HepG2 (cell line): ENCODE data around the gene ZNF292. TPM values are rescaled to one million over a fixed set of nuclear protein-coding genes. Genes with fewer than 3 reads are reported as not detected.

Experiments
- ATAC-seq: fragments of 200-7000 bp; cut with Tn5 transposase; 3 replicates; pipeline ENCODE4 v1.9.1; 2020; ENCODE audit warnings: mild to moderate bottlenecking, moderate library complexity
- BruUV-seq: library from RNA; stranded (reverse); fragments of 400-500 nt; replicated peaks from 2 replicates; lab custom pipeline; 2021; lab: Mats Ljungman, UMichigan
- CTCF ChIA-PET: fragments of 300-600 bp; formaldehyde crosslinking; extraction: SDS; loops from one replicate; lab custom pipeline; 2021; ENCODE audit warnings: low total read pairs, inconsistent platforms, low intra/inter-chr PET ratio; lab: Yijun Ruan, JAX
- POLR2A ChIA-PET: fragments of 350-600 bp; sonication (Branson Sonifier 250); formaldehyde crosslinking; loops from one replicate; lab custom pipeline; 2020; ENCODE audit warnings: antibody characterized with exemption, inconsistent platforms; lab: Yijun Ruan, JAX
- DNase-seq: peaks from one replicate; pipeline ENCODE4 v3.0.0-alpha.2; 2015; ENCODE audit warnings: low spot score
- FAIRE-seq: peaks from 3 replicates; lab custom pipeline; 2011; peaks lifted over from hg19 to GRCh38; lab: Jason Lieb, UNC
- H2AFZ ChIP-seq: one replicate; pipeline ENCODE4 v1.6.1; 2011; ENCODE audit warnings: low read length, inconsistent platforms
- H3K27ac ChIP-seq: fragments of 300-600 bp; 3 replicates; pipeline ENCODE4 v1.8.0; 2011; ENCODE audit warnings: mixed run types, mild to moderate bottlenecking, mixed read lengths, low read length, inconsistent platforms; ENCODE audit not compliant: insufficient read depth; ENCODE audit errors: extremely low read length
- H3K27me3 ChIP-seq, 2 experiments: fragments of 200-600 bp in 1 of 2; 2 replicates in 1 of 2; 3 replicates in 1 of 2; pipeline versions ENCODE4 v1.6.0 to v1.8.0; 2011; ENCODE audit warnings: low read length in 2 of 2, mild to moderate bottlenecking in 2 of 2, moderate library complexity in 2 of 2, inconsistent platforms in 1 of 2; ENCODE audit not compliant: insufficient read depth in 2 of 2, control insufficient read depth in 1 of 2
- H3K36me3 ChIP-seq, 2 experiments: fragments of 200-600 bp in 1 of 2; replicated peaks in 1 of 2; 2 replicates in 1 of 2; 3 replicates in 1 of 2; pipeline versions ENCODE4 v1.5.1 to v1.8.0; 2011; ENCODE audit warnings: low read length in 2 of 2, inconsistent platforms in 1 of 2; ENCODE audit not compliant: insufficient read depth in 2 of 2, control insufficient read depth in 1 of 2
- H3K4me1 ChIP-seq: 2 replicates; pipeline ENCODE4 v1.5.1; 2012; ENCODE audit warnings: low read length, inconsistent platforms; ENCODE audit not compliant: insufficient read depth
- H3K4me2 ChIP-seq: 2 replicates; pipeline ENCODE4 v1.6.0; 2011; ENCODE audit warnings: low read depth, low read length, inconsistent platforms
- H3K4me3 ChIP-seq, 3 experiments: fragments of 200-600 bp in 1 of 3; sonication (generic), shearing (Covaris generic) in 1 of 3; replicated peaks in 1 of 3; 2 replicates each; pipeline ENCODE4 v1.5.1; 2011 to 2016; ENCODE audit warnings: low read length in 3 of 3, inconsistent platforms in 2 of 3, low read depth in 2 of 3, mild to moderate bottlenecking in 2 of 3, control low read depth in 1 of 3, mixed read lengths in 1 of 3; ENCODE audit not compliant: insufficient read depth in 1 of 3
- H3K79me2 ChIP-seq: one replicate; pipeline ENCODE4 v1.6.1; 2011; ENCODE audit warnings: low read length, inconsistent platforms; ENCODE audit not compliant: insufficient read depth
- H3K9ac ChIP-seq: 2 replicates; pipeline ENCODE4 v1.6.0; 2011; ENCODE audit warnings: mild to moderate bottlenecking, low read depth, low read length, inconsistent platforms; ENCODE audit not compliant: insufficient read depth
- H3K9me3 ChIP-seq: 2 replicates; pipeline ENCODE4 v1.5.1; 2012; ENCODE audit warnings: mild to moderate bottlenecking, low read length
- H4K20me1 ChIP-seq: 2 replicates; pipeline ENCODE4 v1.6.0; 2011; ENCODE audit warnings: inconsistent platforms, mild to moderate bottlenecking, low read length, moderate library complexity; ENCODE audit not compliant: insufficient read depth
- KLF9 ChIP-seq: IDR thresholded peaks from 2 replicates; pipeline ENCODE4 v1.6.1; 2016; ENCODE audit warnings: low read depth
- NR2F2 ChIP-seq: IDR thresholded peaks from 2 replicates; pipeline ENCODE4 v1.6.1; 2012; ENCODE audit warnings: low read depth, inconsistent platforms, borderline replicate concordance
- RFXAP ChIP-seq: sonication (generic); formaldehyde crosslinking; IDR thresholded peaks from 2 replicates; pipeline ENCODE4 v1.4.0; 2020; ENCODE audit warnings: missing genetic modification reagents, borderline replicate concordance
- SAFB2 ChIP-seq: sonication (generic); formaldehyde crosslinking; IDR thresholded peaks from 2 replicates; pipeline ENCODE4 v1.5.1; 2020; ENCODE audit warnings: missing genetic modification reagents, low read depth, mild to moderate bottlenecking, borderline replicate concordance
- ZFP36L2 ChIP-seq: sonication (generic); formaldehyde crosslinking; IDR thresholded peaks from 2 replicates; pipeline ENCODE4 v1.4.0; 2020; ENCODE audit warnings: missing genetic modification reagents
- ZNF205 ChIP-seq: IDR thresholded peaks from 2 replicates; pipeline ENCODE4 v1.6.1; 2018; ENCODE audit warnings: missing biosample characterization, missing genetic modification reagents
- ZNF280B ChIP-seq: sonication (generic); formaldehyde crosslinking; IDR thresholded peaks from 2 replicates; pipeline ENCODE4 v1.5.0; 2020; ENCODE audit warnings: missing genetic modification reagents, mild to moderate bottlenecking, borderline replicate concordance
- ZNF570 ChIP-seq: sonication (generic); formaldehyde crosslinking; IDR thresholded peaks from 2 replicates; pipeline ENCODE4 v1.4.0; 2020; ENCODE audit warnings: mild to moderate bottlenecking, missing genetic modification reagents, borderline replicate concordance
- ZNF616 ChIP-seq: sonication (generic); formaldehyde crosslinking; IDR thresholded peaks from 2 replicates; pipeline ENCODE4 v1.5.0; 2020; ENCODE audit warnings: low read depth, mild to moderate bottlenecking, missing genetic modification reagents
- WGBS: methylation state at CpG from one replicate; pipeline ENCODE4 v1.1.6; 2017; ENCODE audit warnings: low lambda C conversion rate; 5-methylcytosine and 5-hydroxymethylcytosine counted together
- in situ Hi-C: cut with HindIII; loops from 2 replicates; pipeline ENCODE4 v1.10.0; 2017; ENCODE audit warnings: low pct_unique_long_range_greater_than_20kb; ENCODE audit not compliant: extremely low pct_ligation_motif_present
- intact Hi-C: fragments of 100-400 bp; cut with micrococcal nuclease; formaldehyde crosslinking; loops from one replicate; pipeline ENCODE4 v1.10.0; 2022; ENCODE audit not compliant: unreplicated experiment
- polyA plus RNA-seq, 8 experiments: library from polyadenylated mRNA; depleted of rRNA in 3 of 8; stranded (reverse) in 7 of 8; unstranded in 1 of 8; fragments of >200 nt; fragmentation: Illumina TruSeq in 4 of 8; extraction: Trizol in 4 of 8; gene quantifications; 2 replicates each; pipeline versions ENCODE4 v1.2.1 to v1.2.3, GENCODE V29; 2011 to 2016; ENCODE audit warnings: low read depth in 4 of 8, missing spikeins in 1 of 8, mixed read lengths in 1 of 8; ENCODE audit not compliant: insufficient read depth in 1 of 8
- total RNA-seq, 5 experiments: library from RNA; depleted of rRNA; stranded (reverse); fragments of >200 nt; fragmentation: Illumina TruSeq; extraction: Trizol; gene quantifications; 2 replicates each; pipeline ENCODE4 v1.2.3, GENCODE V29; 2016; ENCODE audit warnings: low read depth in 1 of 5

ZNF292 gene
- total and polyA plus RNA-seq, 2 of the 13 experiments (the other 11 are each of a cell fraction or from before 2014, with no cell fraction given) = 9.9 to 12.8 TPM

- no peak for TF ChIP-seq SAFB2 (CRISPR knock-in tag)
- no peak for TF ChIP-seq ZNF280B (CRISPR knock-in tag)
These were observed 44.4 kb downstream of the ZNF292 start (continued) for GRCh38 chr6:87199787-87200186.

- WGBS = 100% methylated on average over 4 of the region's 4 CpGs
- in situ Hi-C loops (no loop called here), intact Hi-C loops (no loop called here)
- no peak for FAIRE-seq
- no TSS peak for BruUV-seq
- Histone ChIP-seq H3K9me3 (no peaks in the 10 kb centered on the region), H3K79me2 (peaks cover 93% of the 10 kb centered on the region), H3K36me3 (peaks cover 2 to 16% of the 10 kb centered on the region in 2 experiments; a peak in 2 of 5 replicates), H3K27me3 (no peaks in the 10 kb centered on the region), H3K27ac (no peak overlapping the region), H3K4me3 (no peak overlapping the region), H3K4me1 (no peaks in the 10 kb centered on the region), H3K9ac (no peak overlapping the region), H3K4me2 (no peak overlapping the region), H2AFZ (no peak overlapping the region), H4K20me1 (peaks cover 83% of the 10 kb centered on the region)
- ChIA-PET CTCF (no interaction called here), POLR2A (no interaction called here)
- no peak for ATAC-seq
- DNase-seq = no peak
- TF ChIP-seq NR2F2 (no peak), KLF9 (no peak), RFXAP (CRISPR knock-in tag) (no peak), ZNF570 (no peak), ZNF616 (CRISPR knock-in tag) (no peak), ZFP36L2 (CRISPR knock-in tag) (no peak), ZNF205 (CRISPR knock-in tag) (no peak)
These were observed 45.3 kb downstream of the ZNF292 start for GRCh38 chr6:87200469-87201175.
